GM18907 (cell line): Measurements from ENCODE around the gene RABGAP1L.
"Not testable (repeated sequence)": the region's sequence is repeated elsewhere in the genome, so short reads cannot be mapped to it uniquely, and the experiment has no call there.

Experiments used
- ATAC-seq: cut with Tn5 transposase; IDR thresholded peaks from one replicate; pipeline ENCODE4 v1.9.1; 2021; ENCODE audit warnings: mild to moderate bottlenecking, moderate library complexity; ENCODE audit not compliant: unreplicated experiment

Gene RABGAP1L

DNA sequence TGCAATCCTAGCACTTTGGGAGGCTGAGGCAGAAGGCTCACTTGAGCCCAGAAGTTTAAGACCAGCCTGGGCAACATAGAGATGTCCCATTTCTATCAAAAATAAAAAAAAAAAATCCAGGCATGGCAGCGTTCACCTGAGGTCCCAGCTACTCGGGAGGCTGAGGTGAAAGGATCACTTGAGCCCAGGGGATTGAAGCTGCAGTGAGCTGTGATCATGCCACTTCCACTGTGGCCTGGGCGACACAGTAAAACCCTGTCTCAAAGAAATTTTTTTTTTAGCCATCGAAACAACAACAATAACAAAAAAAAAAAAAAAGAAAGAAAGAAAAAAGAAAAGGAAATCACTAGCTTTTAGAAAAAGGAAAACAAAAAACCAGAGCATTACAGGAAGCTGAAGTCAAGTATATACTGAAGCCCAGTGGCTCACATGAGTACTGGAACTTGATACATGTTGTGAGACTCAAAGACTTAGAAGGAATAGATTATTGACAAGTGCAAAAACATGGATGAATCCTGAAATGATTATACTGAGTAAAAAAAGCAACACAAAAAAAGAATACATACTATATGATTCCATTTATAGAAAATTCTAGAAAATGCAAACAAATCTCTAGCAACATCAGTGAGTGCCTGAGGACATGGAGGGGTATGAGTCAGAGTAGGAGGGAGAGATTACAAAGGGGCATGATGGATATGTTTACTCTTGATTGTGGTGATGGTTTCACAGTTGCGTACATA is 6.1 kb upstream of the RABGAP1L start:
- no peak for ATAC-seq

DNA sequence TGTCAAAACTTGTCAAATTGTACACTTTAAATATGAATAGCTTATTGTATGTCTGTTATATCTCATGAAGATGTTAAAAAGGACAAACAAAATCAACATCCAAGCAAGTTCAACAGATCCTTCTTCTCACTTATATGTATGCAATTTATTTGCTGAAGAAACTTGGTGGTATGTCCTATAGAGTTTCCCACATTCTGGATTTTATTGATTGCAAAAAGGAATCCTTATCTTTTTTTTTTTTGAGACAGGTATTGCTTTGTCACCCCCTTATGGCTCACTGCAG is 5.6 kb upstream of the RABGAP1L start:
- ATAC-seq = no peak

DNA sequence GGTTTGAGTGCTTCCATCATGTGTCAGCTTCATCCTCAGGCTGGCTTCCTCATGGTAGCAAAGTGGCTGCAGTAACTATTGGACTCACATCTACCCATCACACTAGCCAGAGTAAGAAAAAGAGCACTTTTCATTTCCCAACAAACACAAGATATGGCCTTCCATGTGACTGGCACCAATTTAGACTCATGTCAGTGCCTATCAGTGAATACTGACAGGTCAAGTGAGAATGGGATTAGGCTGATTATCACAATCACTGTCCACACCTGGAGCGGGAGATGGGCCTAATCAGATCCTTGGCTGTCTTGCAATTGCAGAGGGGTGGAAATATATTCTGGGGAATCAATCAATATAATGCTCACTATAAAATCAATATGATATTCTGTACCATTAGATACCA is 2.9 kb upstream of the RABGAP1L start:
- no peak for ATAC-seq

DNA sequence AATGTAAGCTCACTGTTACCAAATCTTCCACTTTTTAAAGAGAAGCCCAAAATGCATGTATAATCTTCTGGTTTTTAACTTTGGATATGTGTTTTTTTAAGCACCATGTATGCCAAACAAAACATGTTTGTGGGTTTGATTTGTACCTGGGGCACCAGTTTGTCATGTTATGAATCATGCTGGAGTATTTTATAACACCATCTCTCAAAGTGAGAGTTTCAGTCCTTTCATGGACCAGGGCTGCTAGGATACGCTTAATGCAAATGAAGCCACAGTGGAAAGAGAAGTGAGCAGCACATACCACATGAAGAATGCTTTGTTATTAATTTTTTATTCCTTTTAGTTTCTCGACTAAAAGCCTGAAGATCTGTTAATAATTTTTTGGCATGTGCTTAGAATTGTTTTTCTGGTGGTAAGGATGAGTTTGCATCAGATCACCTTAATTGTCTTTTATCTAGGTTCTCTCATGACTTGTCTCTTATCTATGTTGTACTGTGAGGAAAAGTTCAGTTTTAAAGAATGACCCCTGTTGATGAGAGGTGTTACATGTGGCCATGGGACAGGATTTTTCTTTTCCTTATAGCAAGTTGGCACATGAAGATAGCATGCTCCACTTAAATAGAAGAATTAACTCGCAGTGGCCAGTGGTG is 2.0 kb upstream of the RABGAP1L start:
- ATAC-seq = peak; percentile 65

DNA sequence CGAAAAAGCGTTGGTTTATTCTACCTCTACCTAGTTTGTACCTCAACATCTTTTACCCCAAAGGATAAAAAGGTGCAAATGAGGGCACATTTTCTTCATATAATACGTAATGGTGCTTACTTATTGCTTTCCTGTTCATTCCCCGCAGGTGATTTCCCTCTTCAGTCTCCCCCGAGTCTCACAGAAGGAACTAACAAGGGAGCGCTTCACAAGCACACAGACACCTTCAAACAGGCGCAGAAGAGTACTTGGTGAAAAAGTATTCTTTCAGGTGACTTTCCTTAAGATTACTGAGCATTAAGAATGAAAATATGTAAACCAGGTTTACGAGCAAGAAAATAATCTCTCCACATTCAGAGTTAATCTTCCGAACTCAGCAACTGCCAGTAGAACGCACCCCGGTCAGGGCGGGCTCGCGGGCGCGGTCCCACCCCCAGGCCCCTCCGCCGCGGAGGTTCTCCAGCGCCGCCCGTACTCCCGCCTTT is 511 bp upstream of the RABGAP1L start:
- peak; percentile 15 for ATAC-seq

DNA sequence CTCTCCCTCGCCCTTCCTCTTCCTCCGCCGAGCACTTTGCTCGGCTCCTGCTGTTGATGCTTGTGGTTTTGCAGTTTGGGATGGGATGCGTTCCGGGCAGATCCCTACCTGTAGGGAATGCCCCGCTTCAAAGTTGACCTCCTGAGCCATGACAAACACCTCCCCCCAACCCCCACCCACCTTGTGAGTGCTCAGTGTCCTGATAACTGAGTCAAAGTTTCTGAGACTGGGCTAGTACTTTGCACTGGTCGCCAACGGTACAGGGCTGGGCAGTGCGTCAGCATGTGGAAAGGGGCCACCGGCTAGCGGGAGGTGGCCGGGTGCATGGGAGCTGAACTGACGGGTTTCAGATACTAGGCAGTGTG is 771 bp downstream of the RABGAP1L start:
- ATAC-seq = peak; percentile 10

DNA sequence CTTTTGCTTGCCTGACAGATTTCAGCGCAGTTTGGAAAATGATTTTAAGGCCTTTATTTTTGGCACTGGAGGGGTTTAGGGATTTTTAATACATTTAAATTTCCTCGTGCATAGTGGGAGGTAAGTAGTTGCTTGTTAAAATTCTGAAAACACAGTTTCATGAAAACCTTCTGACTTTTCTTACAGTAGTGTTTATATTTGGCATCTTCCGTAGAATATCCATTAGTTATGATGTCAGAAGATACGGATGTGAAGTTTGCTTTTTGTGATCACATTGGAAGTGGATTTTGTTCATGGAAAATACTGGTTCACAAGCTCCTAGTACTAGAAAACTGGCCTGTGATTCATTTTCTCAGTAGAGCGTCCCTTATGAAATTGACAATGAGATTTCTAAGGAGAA is 1.3 kb downstream of the RABGAP1L start:
- ATAC-seq = no peak

DNA sequence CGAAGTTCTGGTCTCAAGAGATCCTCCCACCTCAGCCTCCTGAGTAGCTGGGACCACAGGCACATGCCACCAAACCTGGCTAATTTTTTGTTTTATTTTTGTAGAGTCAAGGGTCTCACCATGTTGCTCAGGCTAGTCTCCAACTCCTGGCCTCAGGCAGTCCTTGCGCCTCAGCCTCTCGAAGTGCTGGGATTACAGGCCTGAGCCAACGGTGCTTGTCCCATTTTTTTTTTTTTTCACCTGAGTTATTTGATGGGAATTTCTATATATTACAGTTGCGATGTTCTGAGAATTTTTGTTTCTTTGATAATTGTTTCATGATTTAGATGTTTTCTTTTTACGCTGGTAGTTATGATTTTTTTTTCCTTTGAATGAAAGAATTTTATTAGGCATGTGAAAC is 2.5 kb downstream of the RABGAP1L start:
- no peak for ATAC-seq

DNA sequence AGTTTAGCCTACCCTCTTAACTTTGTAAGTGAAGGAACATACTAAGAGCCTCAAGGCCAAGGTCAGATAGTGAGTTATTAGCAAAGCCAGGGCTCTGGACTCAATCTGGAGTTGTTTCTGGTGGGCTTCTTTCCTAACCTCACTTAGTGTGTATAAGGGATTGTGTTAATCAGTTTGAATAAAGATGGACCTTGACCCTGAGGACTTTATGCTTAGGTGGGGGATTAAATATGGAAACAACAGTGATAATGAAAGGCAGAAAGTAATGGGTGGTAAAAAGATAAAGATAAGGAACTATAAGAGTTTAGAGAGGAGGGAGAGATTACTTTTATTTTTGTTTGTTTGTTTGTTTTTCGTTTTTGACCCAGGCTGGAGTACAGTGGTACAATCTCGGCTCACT is 5.5 kb downstream of the RABGAP1L start:
- ATAC-seq = no peak

DNA sequence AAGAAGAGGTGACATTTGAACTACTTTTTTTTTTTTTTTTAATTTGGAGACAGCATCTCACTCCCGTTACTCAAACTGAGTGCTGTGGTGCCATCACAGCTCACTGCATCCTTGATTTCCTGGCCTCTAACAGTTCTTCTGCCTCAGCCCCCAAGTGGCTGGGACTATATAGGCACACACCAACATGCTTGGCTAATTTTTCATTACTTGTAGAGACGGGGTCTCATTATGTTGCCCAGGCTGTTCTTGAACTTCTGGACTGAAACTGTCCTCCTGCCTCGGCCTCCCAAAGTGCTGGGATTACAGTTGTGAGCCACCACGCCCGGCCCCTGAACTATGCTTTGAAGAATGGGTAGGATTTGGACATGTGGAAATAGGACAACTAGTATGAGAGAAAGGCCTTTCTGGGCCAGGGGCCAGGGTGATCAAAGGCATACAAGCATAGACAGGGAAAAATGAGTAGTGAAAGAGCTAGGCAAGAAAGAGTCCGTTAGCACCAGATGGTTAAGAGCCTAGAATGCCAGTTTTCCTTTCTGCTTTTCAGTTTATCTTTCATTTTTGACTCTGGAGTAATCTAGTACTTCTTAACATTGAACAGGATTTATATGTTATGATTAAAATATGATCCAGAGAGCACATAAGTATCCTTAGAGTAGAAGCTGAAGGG is 6.3 kb downstream of the RABGAP1L start:
- no peak for ATAC-seq

DNA sequence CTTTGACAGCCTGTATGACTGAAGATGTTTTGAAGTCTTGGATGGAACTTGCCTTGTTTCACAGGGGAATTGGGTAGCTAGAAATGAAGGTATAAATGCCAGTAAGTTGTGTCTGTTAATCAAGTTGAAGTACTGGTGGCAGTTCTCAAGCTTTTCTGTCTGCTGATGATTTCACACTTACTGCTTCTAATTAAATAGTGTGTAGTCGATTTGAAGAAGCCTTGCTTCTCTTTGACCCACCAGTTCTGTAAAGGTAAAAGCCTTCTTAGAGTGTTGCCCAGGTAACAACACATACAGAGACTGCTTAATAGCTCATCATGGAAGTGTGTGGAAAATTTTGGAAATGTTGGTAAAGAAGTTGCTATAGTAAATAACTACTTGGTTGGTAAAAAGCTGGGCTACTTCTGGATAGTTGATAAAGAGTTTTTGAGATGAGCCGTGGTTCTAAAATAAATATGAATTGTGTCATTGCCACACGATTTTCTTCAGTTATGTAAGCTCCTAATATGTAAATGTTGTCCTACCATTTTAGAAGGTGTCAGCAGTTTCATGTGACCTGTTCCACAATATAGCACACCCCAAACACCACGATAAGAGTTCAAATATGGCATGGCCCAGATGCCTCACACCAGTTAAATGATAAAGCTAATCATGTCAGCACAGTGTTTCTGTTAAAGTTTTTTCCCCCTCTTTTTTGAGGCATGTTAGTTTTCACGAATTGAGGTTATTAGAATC is 7.4 kb downstream of the RABGAP1L start:
- ATAC-seq = no peak

DNA sequence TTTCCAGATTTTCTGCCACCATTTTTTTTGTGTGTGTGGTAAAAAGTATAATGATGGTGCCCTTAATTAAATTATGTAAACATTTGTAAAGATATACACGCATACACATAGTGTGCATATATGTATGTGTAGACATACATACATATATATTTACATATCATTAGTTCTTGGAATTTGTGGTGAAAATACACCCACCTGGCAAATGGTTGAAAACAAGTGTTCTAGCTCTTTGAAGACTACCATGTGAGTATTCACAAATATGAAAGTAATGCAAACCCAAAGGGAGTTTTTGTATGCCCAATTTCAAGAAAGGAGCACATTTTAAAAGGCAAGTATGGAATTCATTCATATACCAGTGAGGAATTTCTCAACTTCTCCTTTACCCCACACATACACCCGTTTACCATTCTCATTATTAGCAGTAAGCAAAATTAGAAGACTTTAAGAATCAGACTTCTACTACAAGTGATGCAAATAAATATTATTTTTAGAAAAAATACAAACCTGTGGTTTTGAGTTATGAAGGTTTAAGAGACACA is 8.0 kb downstream of the RABGAP1L start:
- no peak for ATAC-seq

DNA sequence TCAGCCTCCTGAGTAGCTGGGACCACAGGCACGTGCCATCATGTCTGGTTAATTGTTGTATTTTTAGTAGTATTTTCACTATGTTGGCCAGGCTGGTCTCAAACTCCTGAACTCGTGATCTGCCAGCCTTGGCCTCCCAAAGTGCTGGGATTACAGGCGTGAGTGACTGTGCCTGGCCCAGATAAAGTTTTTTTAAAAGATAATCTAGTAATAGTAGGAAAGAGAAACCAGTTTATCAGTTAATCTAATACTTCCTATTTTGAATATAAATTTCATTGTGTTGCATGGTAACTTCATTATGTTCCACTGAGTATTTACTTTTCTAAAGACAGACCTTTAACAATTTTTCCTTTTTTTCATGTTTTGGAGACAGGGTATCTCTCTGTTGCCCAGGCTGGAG is 10.0 kb downstream of the RABGAP1L start:
- ATAC-seq = no peak

DNA sequence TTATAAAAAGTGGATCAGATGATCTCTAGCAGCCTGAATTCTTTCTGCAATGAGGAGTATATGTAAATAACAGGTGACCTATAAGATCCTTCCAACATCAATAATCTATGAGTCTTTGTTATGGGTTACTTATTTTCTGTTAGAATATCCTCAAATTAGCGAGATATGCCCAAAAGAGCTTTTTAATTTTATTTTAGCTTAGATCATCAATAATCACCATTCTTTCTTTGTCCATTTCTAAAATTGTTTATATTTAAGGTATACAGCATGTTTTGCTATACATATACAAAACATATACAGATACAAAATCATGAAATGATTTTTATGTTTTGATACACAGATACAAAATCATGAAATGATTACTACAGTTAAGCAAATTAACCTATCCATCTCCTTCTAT is 11.8 kb downstream of the RABGAP1L start:
- ATAC-seq = no peak

DNA sequence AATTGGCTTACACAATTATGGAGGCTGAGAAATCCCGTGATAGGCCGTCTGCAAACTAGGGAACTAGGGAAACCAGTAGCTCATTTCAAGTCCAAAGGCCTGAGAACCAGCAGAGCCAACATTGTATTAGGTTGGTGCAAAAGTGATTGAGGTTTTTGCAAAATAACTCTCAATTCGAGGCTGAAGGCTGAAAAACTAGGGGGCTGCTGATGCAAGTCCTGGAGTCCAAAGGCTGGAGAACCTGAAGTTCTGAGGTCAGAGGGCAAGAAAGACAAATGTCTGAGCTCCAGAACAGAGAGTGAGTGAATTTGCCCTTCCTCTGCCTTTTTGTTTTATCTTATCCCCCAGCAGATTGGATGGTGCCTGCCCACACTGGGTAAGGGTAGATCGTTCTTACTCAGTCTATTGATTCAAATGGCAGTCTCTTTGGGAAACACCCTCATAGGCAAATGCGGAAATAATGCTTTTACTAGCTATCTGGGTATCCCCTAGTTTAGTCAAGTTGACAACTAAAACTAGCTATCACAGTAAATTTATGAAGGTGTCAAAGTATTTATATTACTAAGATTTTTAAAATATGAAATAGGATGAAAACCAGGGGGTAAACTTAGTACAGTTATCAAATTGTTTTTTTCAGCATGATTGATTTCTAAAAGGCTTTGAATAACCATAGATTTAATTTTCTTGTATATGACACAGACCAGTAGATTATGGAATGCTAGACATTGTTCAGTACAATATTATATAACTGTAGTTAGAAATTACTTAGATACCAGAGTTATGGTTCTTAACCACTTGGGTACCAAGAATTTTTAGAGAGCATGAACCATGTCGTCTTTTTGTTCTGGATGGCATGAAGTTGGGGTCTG is 15.4 kb downstream of the RABGAP1L start:
- peak; percentile 66 for ATAC-seq

DNA sequence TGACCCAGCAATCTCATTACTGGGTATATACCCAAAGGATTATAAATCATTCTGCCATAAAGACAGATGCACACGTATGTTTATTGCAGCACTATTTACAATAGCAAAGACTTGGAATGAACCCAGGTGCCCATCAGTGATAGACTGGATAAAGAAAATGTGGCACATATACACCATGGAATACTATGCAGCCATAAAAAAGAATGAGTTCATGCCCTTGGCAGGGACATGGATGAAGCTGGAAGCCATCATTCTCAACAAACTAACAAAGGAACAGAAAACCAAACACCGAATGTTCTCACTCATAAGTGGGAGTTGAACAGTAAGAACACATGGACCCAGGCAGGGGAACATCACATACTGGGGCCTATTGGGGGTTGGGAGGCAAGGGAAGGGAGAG is 19.1 kb downstream of the RABGAP1L start:
- not testable (repeated sequence) for ATAC-seq

DNA sequence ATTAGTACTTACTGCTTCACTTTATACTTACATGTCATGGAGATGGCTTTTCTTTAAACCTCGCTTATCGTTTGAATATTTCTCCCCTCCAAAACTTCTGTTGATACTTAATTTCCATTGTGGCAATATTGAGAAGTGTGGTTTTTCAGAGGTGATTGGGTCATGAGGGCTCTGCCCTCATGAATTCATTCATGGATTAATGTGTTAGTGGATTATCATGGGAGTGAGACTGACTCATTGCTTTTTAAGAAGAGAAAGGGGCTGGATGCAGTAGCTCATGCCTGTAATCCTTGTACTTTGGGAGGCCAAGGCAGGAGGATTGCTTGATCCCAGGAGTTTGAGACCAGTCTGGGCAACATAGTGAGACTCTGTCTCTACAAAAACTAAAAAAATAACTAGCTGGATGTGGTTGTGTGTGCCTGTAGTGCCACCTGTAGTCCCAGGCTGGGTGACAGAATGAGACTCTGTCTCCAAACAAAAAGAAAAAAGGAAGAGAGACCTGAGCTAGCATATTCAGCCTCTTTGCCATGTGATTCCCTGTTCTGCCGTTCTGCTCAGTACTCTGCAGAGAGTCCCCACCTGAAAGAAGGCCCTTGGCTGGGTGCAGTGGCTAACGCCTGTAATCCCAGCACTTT is 30.2 kb downstream of the RABGAP1L start:
- ATAC-seq = no peak

DNA sequence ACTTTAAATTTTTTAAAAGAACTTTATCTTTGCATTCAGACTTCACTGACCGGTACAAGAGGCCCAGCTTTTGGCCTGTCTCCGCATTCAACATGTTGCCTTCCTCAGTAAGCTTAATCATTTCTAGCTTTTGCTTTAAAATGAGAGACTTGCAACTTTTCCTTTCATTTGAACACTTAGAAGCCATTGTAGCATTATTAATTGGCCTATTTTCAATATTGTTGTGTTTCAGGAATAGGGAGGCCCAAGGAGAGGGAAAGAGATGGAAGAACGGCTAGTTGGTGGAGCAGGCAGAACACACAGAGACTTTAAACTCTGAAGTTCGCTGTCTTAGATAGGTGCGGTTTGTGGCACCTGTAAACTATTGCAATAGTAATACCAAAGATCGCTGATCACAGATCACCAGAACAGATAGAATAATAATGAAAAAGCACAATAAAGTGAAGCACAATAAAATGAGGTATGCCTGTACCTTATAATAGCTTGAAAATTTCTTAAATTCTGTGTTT is 31.4 kb downstream of the RABGAP1L start:
- ATAC-seq = no peak

DNA sequence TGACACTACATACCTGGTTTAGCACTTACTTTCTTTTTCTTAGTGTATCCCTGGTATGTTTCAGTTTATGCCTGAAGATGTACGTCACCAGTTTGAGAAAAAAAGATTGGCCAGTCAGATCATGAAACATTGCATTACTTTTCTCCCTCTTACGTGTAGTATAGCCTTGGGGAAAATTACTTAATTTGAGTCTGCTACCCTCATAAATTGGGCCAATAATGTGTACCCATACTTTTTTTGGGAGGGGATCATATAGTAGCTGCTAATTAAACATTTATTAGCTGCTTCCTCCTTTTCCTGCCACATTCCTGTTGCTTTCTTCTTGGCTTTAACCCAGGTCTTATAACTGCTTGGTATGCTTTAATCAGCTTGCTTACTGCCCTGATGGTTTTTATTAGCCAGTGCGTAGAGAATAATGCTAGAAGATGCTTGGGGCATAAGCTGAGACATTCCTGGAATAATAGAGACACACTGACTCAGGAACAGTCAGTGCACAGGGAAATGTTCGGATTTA is 32.1 kb downstream of the RABGAP1L start:
- ATAC-seq = no peak

DNA sequence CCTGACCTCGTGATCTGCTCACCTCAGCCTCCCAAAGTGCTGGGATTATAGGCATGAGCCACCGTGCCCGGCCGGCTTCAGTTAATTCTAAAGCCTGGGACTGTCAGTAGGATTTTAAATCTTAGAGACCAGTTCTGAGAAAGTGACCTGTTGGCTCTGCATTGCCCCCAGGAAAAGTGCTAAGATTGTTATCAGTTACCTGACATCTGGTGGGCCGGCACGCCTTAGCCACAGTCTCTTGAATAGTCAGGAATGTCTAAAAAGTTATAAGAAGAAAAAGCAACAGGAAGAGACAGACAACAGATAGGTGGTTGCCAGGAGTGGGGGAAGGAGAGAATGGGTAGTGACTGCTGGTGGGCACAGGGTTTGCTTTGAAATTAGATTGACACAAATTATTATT is 35.1 kb downstream of the RABGAP1L start:
- ATAC-seq = no peak
